ENCODE results near the gene ABLIM3. TPM values are rescaled to one million over a fixed set of nuclear protein-coding genes. Genes with fewer than 3 reads are reported as not detected.
A peak's percentile ranks its signal among the peaks of the same experiment; 100 is the strongest.

ABLIM3 gene
- total and polyA plus RNA-seq, 2 of the 8 experiments (the other 6 are each of a cell fraction or from before 2014, with no cell fraction given) = 0.36 to 0.56 TPM

DNA sequence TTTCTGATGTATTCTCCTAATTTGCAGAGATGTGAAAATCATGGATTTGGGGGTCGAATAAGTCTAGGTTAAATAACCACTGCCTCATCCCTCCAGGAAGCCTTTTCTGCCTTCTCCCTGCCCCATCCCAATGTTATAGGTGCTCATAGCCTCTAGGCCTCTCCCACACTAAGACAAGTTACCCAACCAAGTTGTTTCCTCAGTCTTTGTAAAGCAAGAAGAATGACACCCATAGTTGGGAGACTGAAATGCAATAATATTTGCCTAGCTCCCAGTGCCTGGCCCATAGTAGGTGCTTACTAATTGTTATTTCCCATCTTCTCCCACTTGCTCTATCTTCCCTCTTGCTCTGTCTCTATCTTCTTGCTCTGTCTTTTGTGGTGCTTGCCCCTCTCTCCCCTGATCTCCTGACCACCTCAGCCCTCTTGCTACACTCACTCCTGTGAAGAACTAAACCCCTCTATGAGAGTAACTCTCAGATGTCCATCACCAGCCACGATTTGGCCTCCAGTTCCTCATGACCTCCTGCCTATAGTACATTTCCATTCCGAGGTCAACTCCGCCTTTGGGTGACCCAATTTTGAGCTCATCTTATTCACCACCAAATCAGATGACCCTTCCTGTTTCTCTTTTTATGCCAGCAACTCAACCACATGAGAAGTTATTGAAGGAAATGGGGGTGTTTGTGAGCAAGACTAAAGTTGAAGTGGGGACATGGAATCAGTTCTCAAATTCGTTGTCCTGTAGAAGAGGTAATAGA lies 137.3 kb downstream of the ABLIM3 start:
- Histone ChIP-seq H4K20me1 (replicated peaks in 1 of 2; ENCODE audit: control insufficient read depth in 1 of 2, insufficient read depth in 2 of 2, low read length in 2 of 2) (no peaks in the 10 kb centered on the region), H3K27me3 (replicated peaks in 1 of 4; ENCODE audit: control insufficient read depth in 3 of 4, extremely low read depth in 1 of 4, insufficient read depth in 3 of 4, low read length in 3 of 4) (peaks cover 0 to 2% (median 0%) of the 10 kb centered on the region in 4 experiments; a peak in 1 of 7 replicates), H3K36me3 (ENCODE audit: control insufficient read depth in 2 of 4, insufficient read depth in 4 of 4, low read length in 3 of 4) (no peaks in the 10 kb centered on the region; a peak in 1 of 8 replicates), H3K9me3 (ENCODE audit: insufficient read depth in 2 of 2, low read depth in 1 of 2, low read length in 1 of 2) (no peaks in the 10 kb centered on the region), H3K27ac (ENCODE audit: low read depth, low read length) (peak overlapping the region; percentile 17; the same call in 1 of the 2 replicates), H2BK120ac (replicated peaks; ENCODE audit: low read depth, low read length) (no peak overlapping the region), H3K14ac (ENCODE audit: insufficient read length) (no peak overlapping the region), H4K5ac (ENCODE audit: insufficient read length, low read depth, low read length) (no peak overlapping the region), H3K79me1 (ENCODE audit: low read depth, low read length) (no peaks in the 10 kb centered on the region), H2AFZ (ENCODE audit: low read length) (no peak overlapping the region), H2AK5ac (ENCODE audit: low read depth, low read length) (no peak overlapping the region), H3K4ac (replicated peaks; ENCODE audit: insufficient read length, low read depth, low read length) (no peak overlapping the region), H4K91ac (replicated peaks; ENCODE audit: insufficient read length, low read length) (no peak overlapping the region), H3K4me1 (replicated peaks in 1 of 4; ENCODE audit: control insufficient read depth in 3 of 4, insufficient read depth in 4 of 4, low read length in 3 of 4) (peaks cover 0 to 4% (median under 1%) of the 10 kb centered on the region in 4 experiments; a peak in 2 of 7 replicates), H3K79me2 (ENCODE audit: control insufficient read depth in 1 of 2, insufficient read depth in 2 of 2, low read length in 2 of 2) (no peaks in the 10 kb centered on the region), H2BK12ac (ENCODE audit: low read depth, low read length) (no peak overlapping the region), H3K18ac (ENCODE audit: extremely low read depth, low read length) (no peak overlapping the region), H3K23me2 (ENCODE audit: low read depth, low read length) (no peaks in the 10 kb centered on the region), H2BK15ac (ENCODE audit: low read length) (no peak overlapping the region), H2BK20ac (ENCODE audit: low read length) (no peak overlapping the region), H3K56ac (replicated peaks; ENCODE audit: insufficient read length, low read depth, low read length) (no peak overlapping the region), H3K4me3 (ENCODE audit: extremely low read depth in 1 of 4, insufficient read depth in 2 of 4, low read depth in 3 of 4, low read length in 4 of 4) (no peak overlapping the region), H3K4me2 (ENCODE audit: insufficient read depth in 1 of 2, low read depth in 2 of 2, low read length in 2 of 2) (no peak overlapping the region), H2BK5ac (ENCODE audit: low read depth, low read length) (no peak overlapping the region), H4K8ac (ENCODE audit: extremely low read depth, insufficient read depth, low read length) (no peak overlapping the region), H3K9ac (replicated peaks in 1 of 4; ENCODE audit: extremely low read depth in 1 of 4, low read depth in 3 of 4, low read length in 3 of 4) (no peak overlapping the region), H3K23ac (ENCODE audit: insufficient read length) (no peak overlapping the region)
- ChIA-PET POLR2A (ENCODE audit: partially characterized antibody) (no interaction called here), CTCF (ENCODE audit: partially characterized antibody) (interaction anchor here (0.8 to 2.1 kb wide), 9 partner anchors 9 to 327 kb away, joined by 3 to 8 read pairs (median 4); no protein-coding TSS in a partner anchor)
- 86% methylated on average over 5 of the region's 5 CpGs; no CpG with 5 or more reads in 1 of the 2 experiments for WGBS, 2 experiments (ENCODE audit: extremely low coverage in 1 of 2, insufficient coverage in 1 of 2, insufficient read length in 1 of 2, insufficient replicate concordance in 2 of 2, low coverage in 1 of 2, low lambda C conversion rate in 2 of 2, missing lambda C conversion rate in 1 of 2)
- DNase-seq (ENCODE audit: low read depth in 1 of 2, low spot score in 2 of 2) (no peak), FAIRE-seq (no peak)
